Neural crest cell (in vitro differentiated cells): Measurements from ENCODE around the gene LRRC10B. TPM values are rescaled to one million over a fixed set of nuclear protein-coding genes. Genes with fewer than 3 reads are reported as not detected.
A peak's percentile ranks its signal among the peaks of the same experiment; 100 is the strongest.

Experiments used
- DNase-seq: peaks from one replicate; pipeline ENCODE4 v3.0.0; 2021; ENCODE audit warnings: low read depth, mixed read lengths, low spot score
- H3K27ac Mint-ChIP-seq: one replicate; pipeline ENCODE4 v1.8.0; 2021; ENCODE audit warnings: mild to moderate bottlenecking, mixed read lengths; ENCODE audit not compliant: unreplicated experiment
- H3K27me3 Mint-ChIP-seq: 2 replicates; pipeline ENCODE4 v1.8.0; 2021; ENCODE audit warnings: low read depth, mild to moderate bottlenecking, mixed read lengths
- H3K36me3 Mint-ChIP-seq: 2 replicates; pipeline ENCODE4 v1.8.0; 2021; ENCODE audit warnings: low read depth, mild to moderate bottlenecking, mixed read lengths
- H3K4me1 Mint-ChIP-seq: 2 replicates; pipeline ENCODE4 v1.8.0; 2021; ENCODE audit warnings: mixed read lengths
- H3K4me3 Mint-ChIP-seq: one replicate; pipeline ENCODE4 v1.8.0; 2021; ENCODE audit warnings: mild to moderate bottlenecking, mixed read lengths
- H3K9me3 Mint-ChIP-seq: 2 replicates; pipeline ENCODE4 v1.8.0; 2021; ENCODE audit warnings: mixed read lengths
- total RNA-seq: library from RNA; stranded (reverse); gene quantifications from 2 replicates; pipeline ENCODE4 v1.2.1, GENCODE V29; 2021
- TF ChIP-seq, protein P1 (sequence below): fragments of 200-600 bp; sonication (generic); conservative IDR thresholded peaks from 2 replicates; pipeline ENCODE4 v1.5.0; 2021; ENCODE audit warnings: antibody characterized with exemption, mild to moderate bottlenecking

Gene LRRC10B
- total RNA-seq, 1 donor from 2014 or later: 2.9 TPM

DNA sequence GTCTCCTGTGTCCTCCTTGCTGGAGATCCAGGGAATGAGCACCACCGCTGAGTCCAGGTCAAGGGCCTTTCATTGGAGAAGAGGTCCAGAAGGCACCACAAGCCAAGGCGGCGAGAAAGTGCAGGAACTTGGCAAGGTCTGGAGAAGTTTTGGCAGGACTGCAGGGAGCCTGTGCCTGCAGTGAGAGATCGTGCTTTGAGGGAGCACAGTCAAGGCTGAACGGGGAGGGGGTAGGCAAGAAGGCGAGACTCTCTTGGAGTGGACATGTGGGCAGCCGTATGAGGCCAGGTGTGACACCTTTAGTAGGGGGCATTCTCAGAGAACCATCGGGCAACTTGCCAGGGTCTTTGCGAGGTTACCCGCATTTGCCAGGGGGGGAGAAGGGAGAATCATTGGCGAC, 30.5 kb downstream of the LRRC10B start:
- H3K4me3 Mint-ChIP-seq: no peak overlapping the region
- no peak overlapping the region for H3K27ac Mint-ChIP-seq
- TF ChIP-seq, protein P1, sequence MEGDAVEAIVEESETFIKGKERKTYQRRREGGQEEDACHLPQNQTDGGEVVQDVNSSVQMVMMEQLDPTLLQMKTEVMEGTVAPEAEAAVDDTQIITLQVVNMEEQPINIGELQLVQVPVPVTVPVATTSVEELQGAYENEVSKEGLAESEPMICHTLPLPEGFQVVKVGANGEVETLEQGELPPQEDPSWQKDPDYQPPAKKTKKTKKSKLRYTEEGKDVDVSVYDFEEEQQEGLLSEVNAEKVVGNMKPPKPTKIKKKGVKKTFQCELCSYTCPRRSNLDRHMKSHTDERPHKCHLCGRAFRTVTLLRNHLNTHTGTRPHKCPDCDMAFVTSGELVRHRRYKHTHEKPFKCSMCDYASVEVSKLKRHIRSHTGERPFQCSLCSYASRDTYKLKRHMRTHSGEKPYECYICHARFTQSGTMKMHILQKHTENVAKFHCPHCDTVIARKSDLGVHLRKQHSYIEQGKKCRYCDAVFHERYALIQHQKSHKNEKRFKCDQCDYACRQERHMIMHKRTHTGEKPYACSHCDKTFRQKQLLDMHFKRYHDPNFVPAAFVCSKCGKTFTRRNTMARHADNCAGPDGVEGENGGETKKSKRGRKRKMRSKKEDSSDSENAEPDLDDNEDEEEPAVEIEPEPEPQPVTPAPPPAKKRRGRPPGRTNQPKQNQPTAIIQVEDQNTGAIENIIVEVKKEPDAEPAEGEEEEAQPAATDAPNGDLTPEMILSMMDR: no peak
- H3K4me1 Mint-ChIP-seq: peaks cover 11% of the 10 kb centered on the region
- peaks cover 14% of the 10 kb centered on the region for H3K27me3 Mint-ChIP-seq
- no peaks in the 10 kb centered on the region for H3K9me3 Mint-ChIP-seq
- no peak for DNase-seq
- H3K36me3 Mint-ChIP-seq: no peaks in the 10 kb centered on the region

DNA sequence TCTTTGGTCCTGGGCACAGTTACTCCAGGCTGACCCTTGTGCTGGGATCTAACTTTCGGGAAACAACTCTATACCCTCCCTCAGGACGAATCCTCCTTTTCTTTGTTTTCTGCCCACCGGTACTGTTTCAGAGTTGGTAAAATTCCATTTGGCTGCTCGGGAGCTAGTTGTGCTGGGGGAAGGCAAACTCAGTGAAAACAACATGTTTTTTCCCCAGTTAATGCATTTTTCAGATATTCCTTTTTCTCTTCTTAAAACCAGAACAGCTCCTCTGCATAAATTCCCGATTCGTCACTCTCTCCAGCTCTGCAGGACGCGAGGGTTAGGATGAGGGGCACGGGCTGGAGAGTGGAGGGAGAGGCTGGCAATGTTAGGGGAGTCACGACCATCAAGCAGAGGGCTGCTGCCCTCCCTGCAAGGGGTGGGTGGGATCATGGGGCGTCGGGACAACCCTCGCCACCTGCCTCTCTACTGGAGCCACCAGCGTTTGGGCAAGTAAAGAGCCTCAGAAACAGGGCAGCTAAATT, 31.3 kb downstream of the LRRC10B start:
- H3K4me3 Mint-ChIP-seq: no peak overlapping the region
- H3K9me3 Mint-ChIP-seq: no peaks in the 10 kb centered on the region
- H3K27me3 Mint-ChIP-seq: peaks cover 14% of the 10 kb centered on the region
- peak overlapping the region; percentile 50 for H3K27ac Mint-ChIP-seq
- no peaks in the 10 kb centered on the region for H3K36me3 Mint-ChIP-seq
- TF ChIP-seq, protein P1: no peak
- H3K4me1 Mint-ChIP-seq: peaks cover 10% of the 10 kb centered on the region
- no peak for DNase-seq

DNA sequence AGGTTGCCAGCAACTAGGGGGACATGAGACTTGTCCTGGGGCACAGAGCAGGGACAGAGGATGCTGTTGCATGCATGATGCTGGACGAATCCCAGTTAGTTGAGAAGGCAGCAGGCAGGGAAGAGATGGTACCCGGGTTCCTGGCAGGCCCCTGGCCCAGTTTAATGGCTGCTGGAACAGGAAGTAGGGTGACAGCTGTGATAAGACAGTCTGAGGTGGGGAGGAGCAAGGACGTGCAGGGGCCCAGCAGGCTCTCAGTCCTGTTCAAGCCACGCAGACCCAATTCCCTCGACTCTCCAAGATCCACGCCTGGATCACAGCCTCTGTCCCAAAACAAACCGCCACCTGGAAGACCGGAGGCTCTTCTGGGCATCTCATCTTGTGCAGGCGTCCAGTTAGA, 32.0 kb downstream of the LRRC10B start:
- Mint-ChIP-seq H3K27ac (no peak overlapping the region), H3K4me1 (peaks cover 11% of the 10 kb centered on the region), H3K4me3 (no peak overlapping the region), H3K9me3 (no peaks in the 10 kb centered on the region), H3K27me3 (peaks cover 14% of the 10 kb centered on the region), H3K36me3 (no peaks in the 10 kb centered on the region)
- TF ChIP-seq, protein P1: no peak
- DNase-seq: no peak

DNA sequence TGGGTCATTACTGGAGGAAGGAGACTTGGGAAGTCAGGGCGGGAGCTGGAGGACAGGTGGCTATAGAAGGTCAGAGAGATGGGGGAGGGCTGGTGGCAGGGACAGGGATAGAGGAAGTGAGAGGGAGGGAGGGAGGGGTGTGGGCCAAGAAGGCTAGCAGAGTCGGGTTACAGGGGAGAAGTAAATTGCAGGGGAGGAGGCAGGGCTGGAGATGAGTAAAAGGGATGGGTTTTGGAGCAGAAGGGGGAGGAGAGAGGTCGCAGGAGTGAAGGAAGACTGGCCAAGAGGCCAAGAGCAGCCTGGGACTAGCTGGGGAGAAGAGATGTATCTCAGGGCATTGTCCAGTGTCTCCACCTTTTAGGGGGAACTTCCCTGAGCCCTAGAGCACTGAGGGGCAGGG, 33.0 kb downstream of the LRRC10B start:
- no peaks in the 10 kb centered on the region for H3K9me3 Mint-ChIP-seq
- no peak overlapping the region for H3K27ac Mint-ChIP-seq
- peaks cover 16% of the 10 kb centered on the region for H3K4me1 Mint-ChIP-seq
- no peaks in the 10 kb centered on the region for H3K36me3 Mint-ChIP-seq
- H3K27me3 Mint-ChIP-seq: peaks cover 14% of the 10 kb centered on the region
- H3K4me3 Mint-ChIP-seq: no peak overlapping the region
- TF ChIP-seq, protein P1: no peak
- DNase-seq: no peak

DNA sequence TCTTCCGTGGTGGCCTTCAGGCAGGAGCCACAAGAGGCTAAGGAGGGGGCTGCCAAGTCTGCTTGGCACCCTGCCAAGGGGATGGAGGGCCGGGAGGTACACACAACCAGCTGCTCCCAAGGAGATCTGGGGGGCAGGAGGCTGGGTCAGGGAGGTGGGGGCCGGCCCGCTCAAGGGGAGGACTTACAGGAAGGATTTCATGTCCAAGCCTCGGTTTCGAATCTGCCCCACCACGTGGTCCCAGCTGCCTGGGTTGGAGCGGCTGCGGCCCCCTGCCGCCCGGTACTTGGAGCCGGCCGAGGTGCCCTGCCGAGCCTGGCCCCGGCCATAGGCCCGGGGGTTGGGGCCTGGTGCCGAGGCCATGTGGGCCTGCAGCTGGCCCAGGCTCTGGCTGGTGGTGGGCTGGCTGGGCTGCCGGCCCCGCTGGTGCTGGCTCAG, 33.5 kb downstream of the LRRC10B start:
- H3K27ac Mint-ChIP-seq: peak overlapping the region; percentile 75
- H3K4me1 Mint-ChIP-seq: peaks cover 16% of the 10 kb centered on the region
- H3K27me3 Mint-ChIP-seq: peaks cover 14% of the 10 kb centered on the region
- no peaks in the 10 kb centered on the region for H3K9me3 Mint-ChIP-seq
- no peak for DNase-seq
- H3K36me3 Mint-ChIP-seq: no peaks in the 10 kb centered on the region
- TF ChIP-seq, protein P1: no peak
- H3K4me3 Mint-ChIP-seq: no peak overlapping the region
